HG03432 (cell line): ENCODE measurements around the gene GCN1.
"Not testable (repeated sequence)": the region's sequence is repeated elsewhere in the genome, so short reads cannot be mapped to it uniquely, and the experiment has no call there.

ENCODE experiments used
- ATAC-seq: cut with Tn5 transposase; IDR thresholded peaks from one replicate; pipeline ENCODE4 v1.9.1; 2021; ENCODE audit warnings: mild to moderate bottlenecking, moderate library complexity; ENCODE audit not compliant: unreplicated experiment

GCN1 gene

DNA sequence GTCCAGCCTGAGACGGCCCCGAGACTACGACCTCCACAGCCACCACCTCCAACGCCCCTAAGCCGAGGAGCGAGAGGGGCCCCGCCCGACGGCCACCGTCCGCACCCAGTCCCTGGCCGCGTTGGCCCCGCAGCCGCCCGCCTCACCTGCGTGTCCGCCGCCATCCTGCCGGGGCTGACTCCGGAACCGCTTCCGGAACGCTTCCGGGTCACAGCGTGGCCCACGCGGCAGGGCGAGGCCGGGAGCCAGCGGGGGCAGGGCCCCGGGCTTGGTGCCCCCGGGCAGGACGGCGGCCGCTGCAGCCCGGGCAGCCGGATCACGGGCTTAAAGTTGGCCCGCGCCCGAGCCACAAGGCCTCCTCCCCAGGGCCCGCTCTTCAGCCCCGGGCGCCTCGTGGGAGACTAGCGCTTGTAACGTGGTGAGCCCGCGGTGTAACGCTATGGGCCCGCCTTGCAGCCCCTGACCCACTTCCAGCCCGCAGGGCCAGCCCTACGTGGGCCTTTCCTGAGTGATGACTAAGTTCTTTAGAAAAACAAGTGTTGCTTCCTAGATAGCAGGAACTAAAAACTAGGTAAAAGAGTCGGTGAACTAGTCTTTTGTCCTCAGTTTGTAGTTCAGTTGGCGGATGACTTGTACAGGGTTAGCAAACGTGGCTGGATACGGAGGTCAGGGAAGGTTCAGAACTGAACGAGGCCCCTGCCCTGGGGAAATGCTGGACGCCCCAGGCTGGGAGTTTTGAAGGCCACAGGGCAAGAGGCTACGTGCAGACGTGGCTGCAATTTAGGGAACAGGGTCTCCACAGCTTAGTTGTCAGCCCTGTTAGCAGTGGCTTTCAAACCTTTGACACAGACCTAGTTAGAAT is at the start of gene GCN1:
GCN1 (minus strand) TSS at position 182 of the 862 bp plus-strand sequence; CDS start at position 164, 18 bp downstream.
- peak; percentile 87 for ATAC-seq

- ATAC-seq = no peak
Observed at GRCh38 chr12:120242971-120243699, 48.6 kb upstream of the GCN1 start.

DNA sequence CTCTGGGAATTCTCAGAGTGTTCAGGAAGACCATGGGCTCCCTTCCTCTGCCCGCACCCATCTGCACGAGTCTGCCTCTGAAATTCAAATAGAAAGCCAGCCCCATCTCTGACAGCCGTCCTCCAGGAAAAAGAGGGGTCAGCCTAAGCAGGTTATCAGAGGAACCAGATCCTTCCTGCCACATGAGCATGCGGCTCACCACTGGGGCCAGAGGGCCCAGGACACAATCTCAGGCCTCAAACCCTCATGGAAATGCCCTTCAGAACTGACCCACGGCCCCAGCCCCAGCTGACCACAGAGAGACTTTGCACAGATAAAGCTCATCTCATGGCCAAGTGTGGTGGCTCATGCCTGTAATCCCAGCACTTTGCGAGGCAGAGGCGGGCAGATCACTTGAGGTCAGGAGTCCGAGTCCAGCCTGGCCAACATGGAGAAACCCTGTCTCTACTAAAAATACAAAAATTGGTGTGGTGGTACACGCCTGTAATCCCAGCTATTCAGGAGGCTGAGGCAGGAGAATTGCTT is 47.8 kb upstream of the GCN1 start:
- ATAC-seq = no peak

DNA sequence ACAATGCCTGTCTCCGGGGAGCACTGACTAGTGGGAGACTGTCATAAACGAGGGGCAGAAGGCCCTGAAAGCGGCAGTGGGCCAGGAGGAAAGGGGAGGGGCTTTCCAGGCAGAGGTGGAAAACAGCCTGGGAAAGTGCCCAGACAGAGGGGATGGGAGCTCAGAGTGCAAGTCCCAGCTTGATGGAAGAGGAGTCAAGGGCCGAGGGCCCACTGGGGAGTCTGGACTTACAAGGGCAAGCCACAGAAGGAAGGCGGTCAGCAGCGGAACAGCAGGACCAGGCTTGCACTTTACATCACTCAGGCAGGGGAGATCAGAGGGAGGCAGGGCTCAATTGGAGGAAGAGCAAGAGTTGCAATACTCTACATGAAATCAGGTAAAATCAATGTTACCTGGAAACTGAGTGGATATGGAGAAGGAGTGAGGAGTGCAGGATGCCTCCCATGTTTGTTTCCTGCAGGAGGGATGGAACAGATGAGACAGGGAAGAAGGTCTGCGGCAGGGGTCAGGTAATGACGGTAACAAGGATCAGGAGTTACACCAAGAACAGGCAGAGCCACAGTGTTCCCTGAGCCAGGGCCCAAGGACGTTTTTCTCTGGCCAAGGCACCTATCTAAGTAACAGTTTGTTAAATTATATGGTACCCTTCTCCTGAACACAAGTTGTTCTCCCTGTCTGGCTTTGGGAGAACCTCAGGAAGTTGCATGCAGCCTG is 47.2 kb upstream of the GCN1 start:
- ATAC-seq = no peak

- ATAC-seq = no peak
Observed at GRCh38 chr12:120240495-120240833, 45.9 kb upstream of the GCN1 start.

GRCh38 chr12:120239776-120240494 is 45.4 kb upstream of the GCN1 start:
- ATAC-seq = no peak

GRCh38 chr12:120238839-120239445 is 44.4 kb upstream of the GCN1 start:
- ATAC-seq = no peak

- ATAC-seq = no peak
Observed at GRCh38 chr12:120238217-120238616, 43.7 kb upstream of the GCN1 start.

DNA sequence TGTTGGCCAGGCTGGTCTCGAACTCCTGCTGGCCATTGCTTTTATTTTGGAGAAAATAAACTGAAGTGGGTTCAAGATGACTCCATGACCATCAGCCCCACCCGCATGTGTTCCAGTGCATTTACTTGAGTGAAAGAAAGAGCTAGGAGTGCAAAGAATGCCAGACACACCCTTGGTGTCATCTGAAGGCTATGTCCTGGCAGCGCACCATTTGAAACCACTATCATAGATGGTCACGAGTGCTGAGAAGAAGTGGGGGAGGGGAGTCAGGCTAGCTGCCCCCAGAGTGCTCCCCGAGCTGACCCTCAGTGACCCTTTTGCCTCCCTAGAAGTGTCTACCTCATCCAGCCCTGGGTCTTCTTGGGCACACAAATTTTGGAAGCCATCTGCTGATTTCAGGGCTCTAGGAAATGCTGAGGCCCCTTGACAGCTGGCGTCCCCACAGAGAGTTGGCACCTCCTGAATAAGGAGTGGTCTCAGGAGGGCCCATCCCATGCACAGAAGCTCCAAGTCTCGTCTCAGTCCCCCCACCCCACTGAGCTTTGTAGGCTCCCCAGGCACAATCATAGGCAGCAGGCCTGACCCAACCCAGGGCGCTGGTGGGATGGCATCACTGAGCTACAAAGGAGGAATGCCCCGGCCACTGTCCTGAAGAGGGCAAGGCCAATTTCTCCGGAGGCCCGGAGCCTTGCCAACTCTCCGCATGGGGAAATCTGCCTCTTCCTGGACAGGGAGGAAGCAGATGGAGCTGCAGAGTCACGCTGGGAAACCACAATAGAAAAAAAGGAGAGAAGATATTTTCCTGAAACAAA is 43.1 kb upstream of the GCN1 start:
- no peak for ATAC-seq

GRCh38 chr12:120236809-120237208 is 42.3 kb upstream of the GCN1 start:
- ATAC-seq = not testable (repeated sequence)

DNA sequence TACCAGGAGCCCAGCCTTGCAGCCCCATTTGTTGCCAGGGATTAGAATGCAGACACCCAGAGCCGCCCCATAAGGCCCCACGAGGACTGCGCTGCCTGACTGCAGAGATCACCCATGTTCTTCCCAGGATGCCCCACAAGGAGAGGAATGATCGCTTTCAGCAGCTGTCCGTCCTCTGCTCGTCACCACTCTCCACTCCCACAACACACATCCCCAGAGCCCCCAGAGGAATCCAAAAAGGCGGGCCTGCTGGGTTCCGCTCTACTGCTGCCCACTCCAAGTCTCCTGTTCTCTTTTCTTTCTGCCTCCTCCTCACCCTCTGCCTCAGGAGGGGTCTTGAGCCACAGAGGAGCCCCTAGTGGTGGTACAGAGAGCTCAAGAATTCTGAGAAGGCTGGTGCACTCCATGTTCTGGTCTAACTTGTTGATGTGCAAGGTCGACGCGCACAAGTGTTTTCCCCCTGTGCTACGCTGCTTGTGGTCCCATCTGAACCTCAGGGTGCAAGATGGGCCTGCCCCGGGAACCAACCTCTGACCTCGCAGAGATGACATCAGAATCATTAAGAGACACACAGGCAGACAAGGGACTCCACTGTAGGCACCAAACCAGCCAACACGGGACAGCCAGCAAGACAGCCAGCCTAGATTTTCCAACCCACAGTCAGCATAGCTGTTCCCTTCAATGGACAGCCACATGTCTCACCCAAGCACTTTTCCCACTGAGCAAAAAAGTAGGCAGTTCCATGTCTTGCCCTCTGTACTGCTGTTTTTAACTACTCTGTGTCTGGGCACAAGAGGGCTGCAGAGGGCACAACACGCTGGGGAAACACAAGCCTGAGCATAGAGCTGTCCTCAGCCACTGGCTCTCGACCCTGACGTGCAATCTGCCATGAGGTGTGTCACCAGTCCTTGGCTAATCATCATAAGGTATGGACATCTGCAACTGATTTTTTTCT is 41.1 kb upstream of the GCN1 start:
- no peak for ATAC-seq

- no peak for ATAC-seq
Observed at GRCh38 chr12:120234643-120235368, 40.3 kb upstream of the GCN1 start.

- no peak for ATAC-seq
Observed at GRCh38 chr12:120231316-120232011, 36.9 kb upstream of the GCN1 start.

DNA sequence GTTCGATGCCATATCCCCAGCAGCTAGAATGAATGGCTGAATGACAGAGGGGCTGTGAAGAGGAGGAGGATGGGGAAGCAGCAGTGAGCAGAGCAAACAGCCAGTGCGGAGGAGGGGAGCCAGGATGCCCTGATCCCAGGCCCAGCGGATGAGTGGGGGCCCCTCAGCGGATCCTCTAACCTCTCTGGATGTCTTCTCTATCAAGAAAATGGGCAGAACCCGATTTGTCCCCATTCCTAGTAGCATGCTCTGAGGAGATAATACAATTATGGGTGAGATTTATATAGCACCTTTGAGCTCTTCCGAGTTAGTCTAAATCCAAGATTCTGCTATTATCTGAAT is 36.4 kb upstream of the GCN1 start:
- no peak for ATAC-seq

DNA sequence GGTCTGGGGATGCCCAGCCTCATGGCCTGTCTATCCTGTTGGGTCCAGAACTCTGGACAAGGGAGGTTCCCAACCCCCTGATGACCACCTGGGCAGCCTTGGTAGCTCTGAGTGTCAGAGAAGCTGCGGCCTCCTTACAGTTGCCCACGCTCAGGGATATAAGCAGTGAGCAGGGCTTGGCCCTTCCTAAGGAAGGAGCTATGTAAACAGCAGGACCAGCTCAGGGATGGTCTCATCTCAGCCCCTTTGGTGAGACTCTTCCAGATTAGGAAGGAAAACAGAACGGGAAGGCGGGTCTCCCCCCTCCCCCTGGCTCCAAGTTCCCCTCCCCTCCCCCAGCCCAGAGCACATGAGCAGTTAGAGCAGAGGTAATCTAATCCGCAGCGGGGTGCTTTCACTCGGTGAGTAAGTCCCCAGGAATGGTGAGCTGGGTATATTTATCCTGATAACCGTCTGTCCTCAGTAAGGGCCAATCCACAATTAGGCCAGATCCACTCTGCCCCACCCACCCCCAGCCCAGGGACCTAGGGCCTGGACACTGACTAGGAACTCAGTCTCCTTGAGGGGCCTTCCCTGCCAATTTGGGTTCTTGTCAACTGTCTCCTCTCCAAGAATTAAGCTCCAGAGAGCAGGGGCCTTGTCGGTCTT is 35.9 kb upstream of the GCN1 start:
- no peak for ATAC-seq

DNA sequence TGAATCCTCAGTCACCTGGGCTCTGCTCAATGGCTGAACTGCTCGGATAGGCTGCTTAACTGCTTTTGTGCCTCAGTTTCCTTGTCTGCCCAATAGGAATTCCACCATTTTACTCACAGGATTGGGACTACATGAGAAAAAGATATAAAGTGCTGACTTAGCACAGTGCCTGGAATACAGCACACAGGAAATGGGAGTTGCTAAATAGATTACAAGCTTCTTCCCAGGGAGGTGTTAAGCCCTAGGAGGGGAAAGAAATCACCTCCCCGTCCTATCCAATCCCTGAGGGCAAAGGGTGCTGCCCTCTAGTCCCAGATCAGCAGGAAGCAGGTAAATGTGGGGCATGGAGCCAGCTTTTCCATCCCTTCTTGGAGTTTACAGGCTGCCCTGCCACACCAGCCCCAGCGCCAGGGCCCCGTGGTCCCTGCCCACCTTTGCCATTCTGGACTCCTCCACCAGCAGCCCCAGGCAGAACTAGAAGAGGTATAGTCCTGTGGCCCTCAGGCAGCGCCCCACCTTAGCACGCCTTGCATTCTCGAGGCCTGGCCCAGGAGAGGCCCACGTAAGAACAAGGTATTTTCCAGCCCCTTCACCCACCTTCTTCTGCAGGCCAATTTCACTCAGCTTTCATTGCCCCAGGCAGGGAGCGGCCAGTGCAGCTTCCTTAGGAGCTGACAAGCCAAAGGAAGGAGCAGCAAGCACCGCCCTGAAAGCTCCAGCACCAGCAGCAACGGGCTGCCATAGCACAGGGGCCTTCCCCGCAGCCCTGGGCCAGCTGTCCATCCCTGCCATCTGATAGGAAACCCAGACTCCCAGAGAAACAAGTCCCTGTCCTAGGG is 35.2 kb upstream of the GCN1 start:
- ATAC-seq = no peak
